ENCODE measurements around the gene PIGR. TPM values are rescaled to one million over a fixed set of nuclear protein-coding genes. Genes with fewer than 3 reads are reported as not detected.

Gene PIGR
- total and polyA plus RNA-seq, 5 donors from 2014 or later = not detected

GRCh38 chr1:206967096-206967849 is 21.0 kb upstream of the PIGR start:
- H3K9me3 ChIP-seq (ENCODE audit: control insufficient read depth in 2 of 2, low read length in 2 of 2) = no peaks in the 10 kb centered on the region
- H3K27ac ChIP-seq (ENCODE audit: insufficient read depth, low read length, poor library complexity, severe bottlenecking) = no peak overlapping the region
- H3K4me3 ChIP-seq (ENCODE audit: low read depth, low read length) = peak overlapping the region; percentile 61
- Mint-ChIP-seq H3K4me3 (peak overlapping the region in 3 of 4 donors; percentile 3 to 67 (median 48)), H3K27ac (peak overlapping the region; percentile 81 to 89 (median 88)), H3K27me3 (peaks cover 21% of the 10 kb centered on the region), H3K36me3 (no peaks in the 10 kb centered on the region), H3K9me3 (no peaks in the 10 kb centered on the region), H3K4me1 (peaks cover 0 to 34% (median 23%) of the 10 kb centered on the region in 4 donors)
- no peaks in the 10 kb centered on the region for H3K36me3 ChIP-seq (ENCODE audit: control insufficient read depth, insufficient read depth, low read length)
- ATAC-seq (ENCODE audit: low read depth in 2 of 2) (peak in 1 of 2 donors; percentile 31), DNase-seq (peak in 1 of 3 donors; percentile 54)
- peaks cover 13% of the 10 kb centered on the region for H3K4me1 ChIP-seq (ENCODE audit: control insufficient read depth, insufficient read depth, low read length, poor library complexity, severe bottlenecking)
- peaks cover 10% of the 10 kb centered on the region for H3K27me3 ChIP-seq (ENCODE audit: control insufficient read depth, insufficient read depth, low read length)

DNA sequence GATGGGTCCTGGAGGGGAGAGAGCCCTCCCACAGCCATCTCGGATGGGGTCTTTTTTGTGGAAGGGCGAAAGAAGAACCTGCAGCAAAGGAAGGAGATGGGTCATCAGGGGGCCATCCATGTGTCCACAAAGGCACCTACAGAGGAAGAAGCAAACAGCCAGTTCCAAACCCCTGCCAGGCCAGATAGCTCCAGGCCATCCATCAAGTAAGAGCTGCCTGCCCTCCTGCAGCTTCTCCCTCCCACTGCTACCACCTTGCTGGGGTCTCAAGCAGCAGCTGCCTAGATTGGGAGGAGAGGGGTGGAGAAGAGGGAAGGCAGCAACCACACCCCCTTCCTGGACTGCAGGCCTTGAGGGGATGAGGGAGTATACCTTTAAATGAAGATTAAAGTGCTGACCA is 19.5 kb upstream of the PIGR start:
- no peak for DNase-seq
- Mint-ChIP-seq H3K4me1 (peaks cover 0 to 38% (median 25%) of the 10 kb centered on the region in 4 donors), H3K9me3 (no peaks in the 10 kb centered on the region), H3K4me3 (no peak overlapping the region), H3K27ac (no peak overlapping the region), H3K36me3 (no peaks in the 10 kb centered on the region), H3K27me3 (peaks cover 9% of the 10 kb centered on the region)
- Histone ChIP-seq H3K36me3 (ENCODE audit: control insufficient read depth, insufficient read depth, low read length) (no peaks in the 10 kb centered on the region), H3K27ac (ENCODE audit: insufficient read depth, low read length, poor library complexity, severe bottlenecking) (no peak overlapping the region), H3K27me3 (ENCODE audit: control insufficient read depth, insufficient read depth, low read length) (peaks cover 3% of the 10 kb centered on the region), H3K9me3 (ENCODE audit: control insufficient read depth in 2 of 2, low read length in 2 of 2) (no peaks in the 10 kb centered on the region), H3K4me1 (ENCODE audit: control insufficient read depth, insufficient read depth, low read length, poor library complexity, severe bottlenecking) (peaks cover 14% of the 10 kb centered on the region), H3K4me3 (ENCODE audit: low read depth, low read length) (no peak overlapping the region)
- no peak for ATAC-seq (ENCODE audit: low read depth in 2 of 2)

GRCh38 chr1:206963740-206964139 is 17.5 kb upstream of the PIGR start:
- Histone ChIP-seq H3K4me1 (ENCODE audit: control insufficient read depth, insufficient read depth, low read length, poor library complexity, severe bottlenecking) (peaks cover 14% of the 10 kb centered on the region), H3K27ac (ENCODE audit: insufficient read depth, low read length, poor library complexity, severe bottlenecking) (no peak overlapping the region), H3K4me3 (ENCODE audit: low read depth, low read length) (no peak overlapping the region), H3K9me3 (ENCODE audit: control insufficient read depth in 2 of 2, low read length in 2 of 2) (no peaks in the 10 kb centered on the region), H3K36me3 (ENCODE audit: control insufficient read depth, insufficient read depth, low read length) (no peaks in the 10 kb centered on the region), H3K27me3 (ENCODE audit: control insufficient read depth, insufficient read depth, low read length) (no peaks in the 10 kb centered on the region)
- no peak overlapping the region for H3K27ac Mint-ChIP-seq
- H3K4me3 Mint-ChIP-seq = no peak overlapping the region
- no peak for DNase-seq
- no peaks in the 10 kb centered on the region for H3K36me3 Mint-ChIP-seq
- no peak for ATAC-seq (ENCODE audit: low read depth in 2 of 2)
- H3K4me1 Mint-ChIP-seq = peaks cover 0 to 38% (median 25%) of the 10 kb centered on the region in 4 donors
- peaks cover 6% of the 10 kb centered on the region for H3K27me3 Mint-ChIP-seq
- H3K9me3 Mint-ChIP-seq = no peaks in the 10 kb centered on the region

- H3K27me3 ChIP-seq (ENCODE audit: control insufficient read depth, insufficient read depth, low read length) = no peaks in the 10 kb centered on the region
- Mint-ChIP-seq H3K36me3 (no peaks in the 10 kb centered on the region), H3K4me3 (no peak overlapping the region), H3K27ac (no peak overlapping the region), H3K4me1 (peaks cover 0 to 35% (median 25%) of the 10 kb centered on the region in 4 donors), H3K9me3 (no peaks in the 10 kb centered on the region), H3K27me3 (peaks cover 7% of the 10 kb centered on the region)
- no peaks in the 10 kb centered on the region for H3K9me3 ChIP-seq (ENCODE audit: control insufficient read depth in 2 of 2, low read length in 2 of 2)
- ATAC-seq (ENCODE audit: low read depth in 2 of 2) = no peak
- no peak for DNase-seq
- no peak overlapping the region for H3K4me3 ChIP-seq (ENCODE audit: low read depth, low read length)
- no peaks in the 10 kb centered on the region for H3K36me3 ChIP-seq (ENCODE audit: control insufficient read depth, insufficient read depth, low read length)
- no peak overlapping the region for H3K27ac ChIP-seq (ENCODE audit: insufficient read depth, low read length, poor library complexity, severe bottlenecking)
- H3K4me1 ChIP-seq (ENCODE audit: control insufficient read depth, insufficient read depth, low read length, poor library complexity, severe bottlenecking) = peaks cover 14% of the 10 kb centered on the region
Observed at GRCh38 chr1:206963119-206963712, 16.9 kb upstream of the PIGR start.

GRCh38 chr1:206962272-206962671 is 16.0 kb upstream of the PIGR start:
- peak in 1 of 3 donors; percentile 34 for DNase-seq
- Mint-ChIP-seq H3K36me3 (no peaks in the 10 kb centered on the region), H3K4me1 (peaks cover 0 to 26% (median 19%) of the 10 kb centered on the region in 4 donors), H3K27ac (no peak overlapping the region), H3K9me3 (no peaks in the 10 kb centered on the region), H3K27me3 (peaks cover 7% of the 10 kb centered on the region), H3K4me3 (no peak overlapping the region)
- Histone ChIP-seq H3K4me1 (ENCODE audit: control insufficient read depth, insufficient read depth, low read length, poor library complexity, severe bottlenecking) (peaks cover 9% of the 10 kb centered on the region), H3K4me3 (ENCODE audit: low read depth, low read length) (no peak overlapping the region), H3K27ac (ENCODE audit: insufficient read depth, low read length, poor library complexity, severe bottlenecking) (no peak overlapping the region), H3K9me3 (ENCODE audit: control insufficient read depth in 2 of 2, low read length in 2 of 2) (no peaks in the 10 kb centered on the region), H3K27me3 (ENCODE audit: control insufficient read depth, insufficient read depth, low read length) (no peaks in the 10 kb centered on the region), H3K36me3 (ENCODE audit: control insufficient read depth, insufficient read depth, low read length) (no peaks in the 10 kb centered on the region)
- peak; percentile 69 to 76 for ATAC-seq (ENCODE audit: low read depth in 2 of 2)

GRCh38 chr1:206961668-206962067 is 15.4 kb upstream of the PIGR start:
- H3K27ac ChIP-seq (ENCODE audit: insufficient read depth, low read length, poor library complexity, severe bottlenecking) = no peak overlapping the region
- no peaks in the 10 kb centered on the region for H3K27me3 ChIP-seq (ENCODE audit: control insufficient read depth, insufficient read depth, low read length)
- Mint-ChIP-seq H3K27ac (peak overlapping the region in 1 of 3 donors; percentile 49), H3K4me3 (no peak overlapping the region), H3K27me3 (peaks cover 7% of the 10 kb centered on the region), H3K4me1 (peaks cover 0 to 20% (median 14%) of the 10 kb centered on the region in 4 donors), H3K36me3 (no peaks in the 10 kb centered on the region), H3K9me3 (no peaks in the 10 kb centered on the region)
- no peak for ATAC-seq (ENCODE audit: low read depth in 2 of 2)
- DNase-seq = no peak
- H3K9me3 ChIP-seq (ENCODE audit: control insufficient read depth in 2 of 2, low read length in 2 of 2) = no peaks in the 10 kb centered on the region
- no peak overlapping the region for H3K4me3 ChIP-seq (ENCODE audit: low read depth, low read length)
- no peaks in the 10 kb centered on the region for H3K36me3 ChIP-seq (ENCODE audit: control insufficient read depth, insufficient read depth, low read length)
- H3K4me1 ChIP-seq (ENCODE audit: control insufficient read depth, insufficient read depth, low read length, poor library complexity, severe bottlenecking) = peaks cover 3% of the 10 kb centered on the region

DNA sequence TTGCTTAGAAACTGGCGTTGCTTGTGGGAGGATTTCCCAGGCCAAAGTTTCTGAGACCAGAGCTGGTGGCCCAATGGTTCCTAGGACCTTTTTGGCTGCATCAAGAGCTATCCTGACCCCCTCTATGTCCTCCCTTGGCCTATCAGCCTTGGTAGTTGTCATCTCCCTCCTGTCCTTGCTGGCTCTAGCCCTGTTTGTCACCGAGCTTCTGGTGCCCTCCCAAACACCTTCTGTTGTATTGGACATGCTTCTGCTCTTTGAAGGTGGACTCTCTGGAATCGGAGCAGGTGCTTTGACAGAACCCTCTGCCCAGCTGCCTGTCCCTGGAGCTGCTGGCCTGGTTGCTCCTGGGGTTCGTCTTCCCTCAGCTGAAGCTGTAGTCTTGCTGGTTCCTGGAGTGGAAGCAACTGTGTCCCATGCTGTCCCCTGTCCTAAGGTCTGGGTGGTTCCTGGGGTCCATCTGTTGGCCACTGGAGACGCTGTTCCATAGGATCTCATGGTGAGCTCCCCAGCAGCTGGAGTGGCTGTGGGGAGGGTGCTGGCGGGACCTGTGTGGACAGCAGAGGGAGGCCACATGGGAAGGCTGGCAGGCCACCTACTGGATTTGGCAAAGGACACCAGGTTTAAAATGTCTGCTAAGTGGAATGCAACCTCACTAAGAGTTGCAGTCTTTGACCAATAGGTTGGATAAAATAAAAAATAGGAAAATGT is 14.6 kb upstream of the PIGR start:
- Histone ChIP-seq H3K4me1 (ENCODE audit: control insufficient read depth, insufficient read depth, low read length, poor library complexity, severe bottlenecking) (peaks cover 3% of the 10 kb centered on the region), H3K27me3 (ENCODE audit: control insufficient read depth, insufficient read depth, low read length) (no peaks in the 10 kb centered on the region), H3K4me3 (ENCODE audit: low read depth, low read length) (no peak overlapping the region), H3K9me3 (ENCODE audit: control insufficient read depth in 2 of 2, low read length in 2 of 2) (no peaks in the 10 kb centered on the region), H3K36me3 (ENCODE audit: control insufficient read depth, insufficient read depth, low read length) (no peaks in the 10 kb centered on the region), H3K27ac (ENCODE audit: insufficient read depth, low read length, poor library complexity, severe bottlenecking) (no peak overlapping the region)
- Mint-ChIP-seq H3K27me3 (peaks cover 7% of the 10 kb centered on the region), H3K27ac (peak overlapping the region in 1 of 3 donors; percentile 49), H3K9me3 (no peaks in the 10 kb centered on the region), H3K4me1 (peaks cover 0 to 18% (median 12%) of the 10 kb centered on the region in 4 donors), H3K4me3 (no peak overlapping the region), H3K36me3 (no peaks in the 10 kb centered on the region)
- DNase-seq (no peak), ATAC-seq (ENCODE audit: low read depth in 2 of 2) (no peak)
